CD4-positive, alpha-beta T cell treated with Interleukin-10 for 1 hour (primary cell): Measurements from ENCODE around the gene B9D2.
A peak's percentile ranks its signal among the peaks of the same experiment; 100 is the strongest.
"Not testable (repeated sequence)": the region's sequence is repeated elsewhere in the genome, so short reads cannot be mapped to it uniquely, and the experiment has no call there.

Source experiments
- DNase-seq: peaks from one replicate; pipeline ENCODE4 v3.0.0-alpha.2; 2020

B9D2 gene

GRCh38 chr19:41386442-41386841, 22.5 kb upstream of the B9D2 start:
- DNase-seq: no peak

- no peak for DNase-seq
Observed at GRCh38 chr19:41384351-41384750, 20.4 kb upstream of the B9D2 start.

GRCh38 chr19:41381536-41381935, 17.6 kb upstream of the B9D2 start:
- not testable (repeated sequence) for DNase-seq

DNA sequence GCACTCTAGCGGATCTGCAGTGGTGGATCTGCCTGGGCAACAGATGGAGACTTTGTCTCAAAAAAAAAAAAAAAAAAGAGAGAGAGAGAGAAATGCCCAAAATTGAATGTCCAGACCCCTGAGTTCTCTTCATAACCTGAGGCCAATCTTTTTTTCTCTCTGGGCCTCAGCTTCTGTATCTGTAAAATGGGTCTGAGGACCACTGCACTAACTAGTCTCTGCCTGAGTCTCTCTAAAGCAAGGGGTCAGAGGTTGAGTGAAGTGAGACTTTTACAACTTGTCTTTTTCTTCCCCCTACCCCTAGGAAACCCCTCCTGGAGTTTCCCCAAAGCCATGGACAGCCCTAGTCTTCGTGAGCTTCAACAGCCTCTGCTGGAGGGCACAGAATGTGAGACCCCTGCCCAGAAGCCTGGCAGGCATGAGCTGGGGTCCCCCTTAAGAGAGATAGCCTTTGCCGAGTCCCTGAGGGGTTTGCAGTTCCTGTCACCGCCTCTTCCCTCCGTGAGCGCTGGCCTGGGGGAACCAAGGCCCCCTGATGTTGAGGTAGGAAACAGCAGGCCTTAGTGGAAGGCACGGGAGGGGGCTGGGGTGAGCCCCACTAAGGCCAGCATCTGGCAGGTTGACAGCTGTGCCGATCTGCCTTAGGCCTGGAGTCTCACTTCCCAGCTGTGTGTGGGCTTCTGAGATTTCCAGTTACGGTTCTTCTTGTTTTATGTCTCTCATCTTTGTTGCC, 14.2 kb upstream of the B9D2 start:
- DNase-seq: no peak

- DNase-seq: no peak
Observed at GRCh38 chr19:41376998-41377365, 13.0 kb upstream of the B9D2 start.

- peak; percentile 29 for DNase-seq
Observed at GRCh38 chr19:41376241-41376997, 12.5 kb upstream of the B9D2 start, which contains the start of gene TMEM91. Gene TMEM91 (plus strand): TSS chr19:41376533. CDS start chr19:41378310, 1,777 bp downstream.

DNA sequence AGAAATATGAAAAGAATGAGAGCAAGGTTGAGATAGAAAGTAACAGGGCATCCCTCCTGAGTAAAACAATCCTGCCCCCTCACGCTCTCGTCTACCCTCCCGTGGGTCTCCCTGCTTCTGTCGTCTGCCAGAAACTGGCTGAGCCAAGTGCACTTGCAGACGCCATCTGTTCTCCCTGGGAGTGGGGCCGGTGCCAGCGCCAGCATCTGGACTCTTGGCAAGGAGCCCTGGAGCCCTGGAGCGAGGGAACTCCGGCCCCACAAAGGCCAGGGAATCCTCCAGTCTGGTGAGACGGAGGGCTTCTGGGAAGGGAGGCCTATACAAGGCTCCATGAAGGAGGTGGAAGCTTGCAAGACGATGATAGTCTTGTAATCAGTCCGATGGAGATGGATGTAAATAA, 10.0 kb upstream of the B9D2 start:
- DNase-seq: no peak

DNA sequence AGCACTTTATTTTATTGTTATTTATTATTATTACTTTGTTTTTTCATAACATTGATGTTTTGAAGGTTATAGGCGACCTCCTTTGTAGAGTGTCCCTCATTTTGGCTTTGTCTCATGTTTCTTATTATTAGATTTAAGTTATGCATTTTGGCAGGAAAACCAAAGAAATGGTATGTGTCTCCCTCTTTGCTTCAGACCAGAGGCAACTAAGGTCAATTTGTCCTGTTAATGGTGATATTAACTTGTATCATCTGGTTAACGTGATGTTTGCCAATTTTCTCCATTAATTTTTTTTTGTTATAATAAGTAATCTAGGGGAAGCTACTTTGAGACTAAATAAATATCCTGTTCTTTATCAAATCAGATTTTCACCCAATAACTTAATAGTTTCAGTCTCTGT, 8.6 kb upstream of the B9D2 start:
- no peak for DNase-seq

DNA sequence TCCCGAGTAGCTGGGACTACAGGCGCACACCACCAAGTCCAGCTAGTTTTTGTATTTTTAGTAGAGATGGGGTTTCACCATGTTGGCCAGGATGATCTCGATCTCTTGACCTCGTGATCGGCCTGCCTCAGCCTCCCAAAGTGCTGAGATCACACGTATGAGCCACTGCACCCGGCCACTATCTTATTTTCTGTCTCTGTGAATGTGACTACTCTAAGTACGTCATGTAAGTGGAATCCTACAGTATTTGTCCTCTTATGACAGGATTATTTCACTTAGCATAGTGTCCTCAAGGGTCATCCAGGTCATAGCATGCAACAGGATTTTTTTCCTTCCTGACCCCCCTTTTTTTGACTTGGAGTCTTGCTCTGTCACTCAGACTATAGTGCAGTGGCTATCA, 7.6 kb upstream of the B9D2 start:
- no peak for DNase-seq

DNA sequence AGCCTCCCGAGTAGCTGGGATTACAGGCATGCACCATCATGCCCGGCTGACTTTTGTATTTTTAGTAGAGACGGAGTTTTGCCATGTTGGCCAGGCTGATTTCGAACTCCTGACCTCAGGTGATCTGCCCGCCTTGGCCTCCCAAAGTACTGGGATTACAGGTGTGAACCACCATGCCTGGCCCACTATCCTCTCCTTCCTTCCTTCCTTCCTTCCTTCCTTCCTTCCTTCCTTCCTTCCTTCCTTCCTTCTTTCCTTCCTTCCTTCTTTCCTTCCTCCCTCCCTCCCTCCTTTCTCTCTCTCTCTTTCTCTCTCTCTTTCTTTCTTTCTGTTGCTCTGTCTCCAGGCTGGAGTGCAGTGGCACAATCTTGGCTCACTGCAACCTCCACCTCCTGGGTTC, 7.2 kb upstream of the B9D2 start:
- DNase-seq: not testable (repeated sequence)

DNA sequence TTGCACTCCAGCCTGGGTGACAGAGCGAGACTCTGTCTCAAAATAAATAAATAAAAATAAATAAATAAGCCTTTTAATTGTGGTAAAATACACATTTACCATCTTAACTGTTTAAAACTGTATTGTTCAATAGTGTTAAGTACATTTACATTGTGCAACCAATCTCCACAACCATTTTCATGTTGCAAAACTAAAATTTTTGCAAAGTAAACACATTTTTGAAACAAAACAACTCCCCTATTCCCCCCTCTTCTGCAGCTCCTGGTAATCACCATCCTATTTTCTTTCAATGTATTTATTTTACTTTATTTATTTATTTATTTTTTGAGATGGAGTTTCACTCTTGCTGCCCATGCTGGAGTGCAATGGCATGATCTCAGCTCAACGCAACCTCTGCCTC, 5.8 kb upstream of the B9D2 start:
- no peak for DNase-seq

DNA sequence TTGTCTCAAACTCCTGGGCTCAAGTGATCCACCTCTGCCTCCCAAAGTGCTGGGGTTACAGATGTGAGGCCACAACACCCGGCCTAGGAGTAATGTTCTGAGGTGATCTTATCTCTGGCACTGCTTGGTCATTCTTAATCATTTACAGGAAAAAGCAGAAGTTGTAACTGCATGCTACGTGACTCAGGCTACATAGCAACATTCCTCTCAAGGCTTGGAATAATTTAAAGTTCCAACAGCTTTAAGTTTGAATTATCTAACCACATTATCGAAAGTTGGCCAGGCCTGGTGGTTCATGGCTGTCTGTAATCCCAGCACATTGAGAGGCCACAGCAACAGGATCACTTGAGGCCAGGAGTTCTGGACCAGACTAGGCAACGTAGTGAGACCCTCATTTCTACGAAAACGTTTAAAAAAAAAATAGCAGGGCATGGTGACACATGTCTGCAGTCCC, 3.9 kb upstream of the B9D2 start:
- DNase-seq: no peak

- DNase-seq: no peak
Observed at GRCh38 chr19:41366089-41366488, 2.1 kb upstream of the B9D2 start.

- no peak for DNase-seq
Observed at GRCh38 chr19:41364524-41365391, 809 bp upstream of the B9D2 start.

GRCh38 chr19:41363371-41363752, 587 bp downstream of the B9D2 start:
- DNase-seq: no peak

GRCh38 chr19:41362143-41362847, 1.7 kb downstream of the B9D2 start:
- DNase-seq: no peak

- no peak for DNase-seq
Observed at GRCh38 chr19:41359741-41360140, 4.2 kb downstream of the B9D2 start.

DNA sequence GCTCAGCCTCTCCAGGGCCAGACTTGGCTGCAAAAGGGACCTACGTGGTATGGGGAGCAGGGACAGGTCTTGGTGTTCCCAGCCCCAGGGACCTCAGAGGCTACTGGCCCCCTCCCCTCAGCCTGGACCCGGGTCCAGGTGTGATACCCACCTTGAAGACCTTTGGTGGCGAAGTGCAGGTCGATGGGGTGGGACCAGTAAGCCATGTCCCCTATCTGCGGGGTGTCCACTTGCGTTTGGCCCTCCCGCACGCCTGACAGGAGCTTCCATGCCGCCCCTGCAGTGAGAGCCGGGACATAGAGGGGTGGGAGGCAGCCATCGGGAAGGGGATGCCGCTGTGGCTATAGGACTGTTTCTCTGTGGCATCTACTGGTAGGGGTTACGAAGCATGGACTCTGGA, 6.2 kb downstream of the B9D2 start:
- DNase-seq: no peak

GRCh38 chr19:41356984-41357739, 6.8 kb downstream of the B9D2 start:
- peak; percentile 53 for DNase-seq

DNA sequence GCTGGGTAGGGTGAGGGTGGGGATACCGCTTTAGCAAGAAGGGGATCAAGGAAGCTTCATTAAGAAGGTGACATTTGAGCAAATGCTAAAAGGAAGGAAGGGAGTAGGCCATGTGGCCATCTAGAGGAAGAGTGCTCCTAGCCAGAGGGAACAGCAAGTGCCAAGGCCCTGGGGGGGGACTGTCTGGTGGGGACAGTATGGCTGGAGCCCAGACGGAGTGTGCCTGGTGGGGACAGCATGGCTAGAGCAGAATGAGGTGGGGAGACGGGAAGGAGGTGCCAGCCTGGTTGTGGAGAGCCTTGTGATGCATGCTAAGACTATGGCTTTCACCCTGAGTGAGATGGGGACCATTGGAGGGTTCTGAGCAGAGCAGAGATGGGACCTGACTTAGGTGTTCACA, 8.1 kb downstream of the B9D2 start:
- no peak for DNase-seq

- no peak for DNase-seq
Observed at GRCh38 chr19:41355035-41355434, 8.9 kb downstream of the B9D2 start.

- no peak for DNase-seq
Observed at GRCh38 chr19:41354343-41354953, 9.5 kb downstream of the B9D2 start.
